Renal cortical epithelial cell (primary cell): ENCODE results near the gene HSPA12A. TPM values are rescaled to one million over a fixed set of nuclear protein-coding genes. Genes with fewer than 3 reads are reported as not detected.

ENCODE experiments used
- DNase-seq: peaks from one replicate; pipeline ENCODE4 v3.0.0-alpha.2; 2011; ENCODE audit warnings: low read depth
- total RNA-seq: library from RNA; depleted of rRNA; stranded (reverse); fragments of >200 nt; gene quantifications from 2 replicates; pipeline ENCODE4 v1.2.3, GENCODE V29; 2014

HSPA12A gene
- total RNA-seq, 1 donor from 2014 or later: 79.5 TPM

- no peak for DNase-seq
Observed at GRCh38 chr10:116690356-116691322, 51.7 kb downstream of the HSPA12A start.

- DNase-seq: no peak
Observed at GRCh38 chr10:116689744-116690143, 52.6 kb downstream of the HSPA12A start.

GRCh38 chr10:116688741-116689495, 53.4 kb downstream of the HSPA12A start:
- DNase-seq: no peak

GRCh38 chr10:116688241-116688711, 54.1 kb downstream of the HSPA12A start:
- DNase-seq: peak; percentile 29

- DNase-seq: no peak
Observed at GRCh38 chr10:116687633-116688032, 54.7 kb downstream of the HSPA12A start.

GRCh38 chr10:116686632-116687031, 55.7 kb downstream of the HSPA12A start:
- DNase-seq: no peak

GRCh38 chr10:116685807-116686206, 56.6 kb downstream of the HSPA12A start:
- DNase-seq: no peak

- DNase-seq: no peak
Observed at GRCh38 chr10:116684781-116685180, 57.6 kb downstream of the HSPA12A start.

GRCh38 chr10:116683821-116684220, 58.5 kb downstream of the HSPA12A start:
- no peak for DNase-seq

GRCh38 chr10:116683166-116683565, 59.2 kb downstream of the HSPA12A start:
- DNase-seq: peak; percentile 96

GRCh38 chr10:116679351-116679750, 63.0 kb downstream of the HSPA12A start:
- DNase-seq: no peak

- DNase-seq: no peak
Observed at GRCh38 chr10:116676633-116677032, 65.7 kb downstream of the HSPA12A start.

GRCh38 chr10:116676118-116676517, 66.2 kb downstream of the HSPA12A start:
- DNase-seq: no peak

GRCh38 chr10:116674901-116675423, 67.4 kb downstream of the HSPA12A start:
- no peak for DNase-seq

GRCh38 chr10:116673866-116674265, 68.5 kb downstream of the HSPA12A start:
- no peak for DNase-seq

GRCh38 chr10:116672891-116673290, 69.5 kb downstream of the HSPA12A start:
- no peak for DNase-seq

- DNase-seq: no peak
Observed at GRCh38 chr10:116671274-116671926, 71.0 kb downstream of the HSPA12A start.

- DNase-seq: no peak
Observed at GRCh38 chr10:116670706-116671105, 71.7 kb downstream of the HSPA12A start.

- DNase-seq: peak; percentile 15
Observed at GRCh38 chr10:116669832-116670644, 72.3 kb downstream of the HSPA12A start.

GRCh38 chr10:116669080-116669479, 73.3 kb downstream of the HSPA12A start:
- no peak for DNase-seq

GRCh38 chr10:116668446-116668845, 73.9 kb downstream of the HSPA12A start:
- DNase-seq: no peak
